Measurements from ENCODE around the gene MEGF9.
"Not testable (repeated sequence)": the region's sequence is repeated elsewhere in the genome, so short reads cannot be mapped to it uniquely, and the experiment has no call there.

Gene MEGF9

DNA sequence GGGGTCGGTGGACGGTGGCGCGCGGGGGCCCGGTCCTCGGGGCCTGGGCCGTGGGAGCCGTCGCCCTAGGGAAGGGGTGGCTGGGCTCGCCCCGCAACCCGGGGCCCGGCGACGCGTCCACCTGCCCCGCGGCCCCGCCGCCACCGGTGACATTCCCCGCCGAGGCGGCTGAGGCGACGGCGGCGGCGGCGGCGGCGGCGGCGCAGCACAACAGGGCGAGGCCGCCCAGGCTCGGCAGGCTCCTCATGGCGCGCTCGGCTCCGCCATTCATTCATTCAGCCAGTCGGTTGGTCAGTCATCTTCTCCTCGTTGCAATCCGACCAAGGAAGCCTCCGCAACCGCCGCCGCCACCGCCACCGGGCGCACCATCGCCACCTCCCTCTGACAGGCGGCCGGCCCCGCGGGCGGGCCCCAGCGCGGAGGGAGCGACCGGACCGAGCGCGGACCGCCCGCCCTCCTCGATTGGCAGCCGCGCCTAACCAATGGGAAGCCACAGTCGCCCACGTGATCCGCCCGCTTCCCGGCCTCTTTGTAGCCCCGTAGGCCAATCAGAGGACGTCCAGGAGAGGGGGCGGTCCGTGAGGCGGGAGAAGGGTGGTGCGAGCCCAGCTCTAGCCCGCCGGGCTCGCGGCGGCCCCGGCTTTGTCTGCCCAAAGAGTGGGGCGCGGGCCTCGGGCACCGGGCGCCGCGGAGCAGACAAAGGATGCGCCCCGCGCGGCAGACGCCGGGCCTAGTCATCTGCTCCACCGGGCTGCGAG is at the start of gene MEGF9:
MEGF9 (minus strand) TSS at position 383 of the 758 bp plus-strand sequence; CDS start at position 271, 112 bp downstream.
- DNase-seq (ENCODE audit: low read depth, low spot score), result peak; percentile 99

DNA sequence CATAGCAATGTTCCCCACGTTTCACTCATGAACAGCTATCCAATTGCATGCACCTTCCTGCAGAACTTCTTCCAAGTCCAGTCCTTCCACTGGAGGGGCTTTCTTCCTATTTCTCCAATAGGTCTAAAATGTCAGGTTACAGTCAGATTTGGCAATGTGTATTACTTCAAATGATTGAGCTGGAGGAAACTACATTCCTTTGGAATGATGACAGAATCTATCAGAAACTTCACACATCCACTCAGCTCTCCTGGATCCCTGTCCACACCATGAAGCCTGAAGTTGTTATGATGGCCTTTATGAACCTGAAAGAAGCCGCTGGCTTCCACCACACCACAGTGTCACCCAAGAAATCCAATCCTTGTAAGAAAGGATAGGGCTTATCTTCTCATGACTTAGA is 46.7 kb upstream of the MEGF9 start:
- DNase-seq (ENCODE audit: low read depth, low spot score), result peak; percentile 51

DNA sequence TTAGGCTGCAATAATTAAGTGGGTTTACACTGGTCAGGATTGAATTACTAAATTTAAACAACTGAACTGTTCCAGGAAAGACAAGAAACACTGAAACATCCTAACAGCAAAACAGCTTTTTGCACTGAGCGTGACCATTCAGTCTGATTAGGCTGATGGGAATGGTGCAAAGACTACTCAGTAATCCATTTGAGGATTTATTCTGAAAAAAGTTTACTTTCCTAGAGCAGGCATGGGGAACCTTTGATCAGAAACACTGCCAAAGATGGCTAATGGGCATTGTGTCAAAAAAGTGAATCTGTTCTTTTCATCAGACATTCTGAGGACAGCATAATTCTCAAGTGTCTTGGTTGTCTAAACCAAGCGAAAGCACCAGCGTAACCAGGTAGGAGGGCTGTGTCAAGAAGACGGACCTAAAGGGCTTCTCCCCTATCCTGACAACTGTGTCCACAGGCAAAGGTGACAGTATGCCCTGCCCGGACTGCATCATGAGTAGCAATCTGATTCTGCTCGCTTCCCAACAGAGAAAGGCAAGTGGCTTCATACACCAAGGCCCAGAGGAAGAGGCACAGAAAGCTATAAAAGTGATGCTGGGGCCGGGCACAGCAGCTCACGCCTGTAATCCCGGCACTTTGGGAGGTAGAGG is 45.6 kb upstream of the MEGF9 start:
- no peak for DNase-seq (ENCODE audit: low read depth, low spot score)

DNA sequence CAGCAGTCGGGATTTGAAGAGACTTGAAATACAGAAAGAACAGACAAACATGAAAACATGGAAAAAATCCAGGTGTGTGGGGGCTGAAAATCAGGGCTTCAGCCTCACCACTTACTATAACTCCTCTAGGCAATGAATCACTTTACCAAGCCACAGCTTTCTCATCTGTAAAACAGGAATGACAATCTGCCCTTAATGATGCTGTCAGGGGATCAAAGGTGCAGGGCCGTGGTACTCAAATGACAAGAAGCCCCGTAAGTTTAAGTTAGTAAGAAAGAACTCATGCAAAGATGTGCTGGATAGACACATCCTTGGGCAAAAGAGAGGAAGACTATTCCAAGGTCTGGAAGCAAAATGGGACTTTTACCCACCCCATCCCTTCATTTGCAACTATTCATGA is 44.3 kb upstream of the MEGF9 start:
- no peak for DNase-seq (ENCODE audit: low read depth, low spot score)

DNA sequence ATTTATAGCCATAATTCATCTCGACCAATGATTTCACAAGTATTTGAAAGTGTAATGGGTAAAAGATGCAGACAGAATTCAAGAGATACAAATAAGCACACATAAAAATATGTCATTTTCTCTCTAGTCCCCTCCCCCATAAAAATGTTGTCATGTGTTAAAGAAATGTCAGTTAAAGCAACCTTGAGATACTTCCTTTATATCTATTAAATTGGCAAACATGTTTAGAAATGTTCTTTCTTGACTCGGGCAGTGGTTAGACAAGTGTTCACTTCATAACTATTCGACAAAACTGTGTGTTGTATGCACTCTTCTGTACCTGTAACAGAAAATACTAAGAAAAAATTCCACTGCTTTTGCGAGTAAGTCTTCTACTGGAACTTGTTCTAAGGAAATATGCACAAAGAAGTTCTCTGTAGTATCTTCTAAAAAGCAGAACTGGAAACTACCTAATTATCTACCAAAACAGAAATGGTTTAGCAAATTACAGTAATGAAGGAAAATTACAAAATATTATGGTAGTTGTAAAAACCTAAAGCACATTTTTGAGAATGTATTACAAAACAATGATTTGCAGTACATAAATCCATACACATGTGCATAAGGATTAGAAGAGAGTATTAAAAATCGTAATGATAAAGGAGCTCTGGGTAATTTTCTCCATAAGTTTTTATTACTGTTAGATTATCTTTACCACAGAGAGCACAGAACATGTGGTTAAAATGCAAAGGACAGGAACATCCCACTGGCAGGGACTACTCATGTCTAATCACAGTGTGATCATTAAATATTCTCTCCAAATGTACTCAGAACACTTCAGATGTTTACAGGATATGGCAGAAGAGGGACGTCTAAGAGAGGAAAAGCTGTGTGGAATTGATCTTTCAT is 43.0 kb upstream of the MEGF9 start:
- no peak for DNase-seq (ENCODE audit: low read depth, low spot score)

DNA sequence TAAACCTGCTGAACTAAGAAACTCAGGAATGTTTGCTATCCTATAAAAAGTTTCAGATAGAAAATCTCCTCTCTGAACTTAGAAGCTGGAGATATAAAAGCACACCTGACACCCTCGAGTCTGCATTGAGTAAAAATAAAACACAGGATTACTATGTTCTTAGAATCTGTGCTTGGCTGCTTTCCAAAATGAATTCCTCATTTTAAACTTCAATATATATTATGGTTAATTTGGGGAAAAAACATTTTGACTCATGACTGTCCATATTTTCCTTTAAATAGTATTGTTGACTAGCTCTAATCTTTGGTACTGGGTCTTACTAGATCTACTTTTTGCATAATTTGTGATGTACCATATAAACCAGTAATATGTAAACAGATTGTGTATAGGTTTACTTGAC is 42.3 kb upstream of the MEGF9 start:
- no peak for DNase-seq (ENCODE audit: low read depth, low spot score)

DNA sequence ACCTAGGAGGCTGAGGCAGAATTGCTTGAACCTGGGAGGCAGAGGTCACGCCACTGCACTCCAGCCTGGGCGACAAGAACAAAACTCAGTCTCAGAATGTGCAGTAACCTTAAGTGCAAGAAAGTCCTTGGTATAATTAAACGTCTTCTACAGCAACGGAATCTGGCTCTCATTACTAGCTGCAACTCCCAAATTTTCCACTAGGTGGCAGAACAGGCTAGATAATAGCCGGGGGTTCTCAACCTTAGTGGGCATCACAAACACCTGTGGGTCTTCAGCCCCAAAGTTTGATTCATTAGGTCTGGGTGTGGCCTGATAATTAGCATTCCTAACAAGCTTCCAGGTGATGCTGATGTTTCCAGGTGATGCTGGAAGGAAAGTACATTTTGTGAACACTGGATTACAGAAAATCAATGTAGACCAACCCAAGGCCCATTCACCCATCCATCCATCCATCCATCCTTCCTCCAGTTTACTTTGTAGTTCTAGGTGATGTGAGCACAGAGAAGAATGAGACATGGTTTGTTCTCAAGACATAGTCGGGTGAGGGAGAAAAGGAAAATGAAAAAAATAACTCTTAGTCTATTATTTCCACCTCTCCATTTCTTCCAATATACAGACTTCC is 41.7 kb upstream of the MEGF9 start:
- DNase-seq (ENCODE audit: low read depth, low spot score), result peak; percentile 72

DNA sequence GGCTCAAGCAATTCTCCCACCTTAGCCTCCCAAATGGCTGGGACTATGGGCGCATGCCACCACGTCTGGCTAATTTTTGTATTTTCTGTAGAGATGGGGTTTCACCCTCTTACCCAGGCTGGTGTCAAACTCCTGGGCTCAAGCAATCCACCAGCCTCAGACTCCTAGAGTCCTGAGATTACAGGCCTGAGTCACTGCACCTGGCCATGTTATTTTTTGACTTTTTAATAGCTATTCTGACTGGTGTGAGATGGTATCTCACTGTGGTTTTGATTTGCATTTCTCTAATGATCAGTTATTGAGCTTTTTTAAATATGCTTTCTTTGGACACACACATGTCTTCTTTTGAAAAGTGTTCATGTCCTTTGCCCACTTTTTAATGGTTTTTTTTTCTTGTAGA is 40.8 kb upstream of the MEGF9 start:
- no peak for DNase-seq (ENCODE audit: low read depth, low spot score)

DNA sequence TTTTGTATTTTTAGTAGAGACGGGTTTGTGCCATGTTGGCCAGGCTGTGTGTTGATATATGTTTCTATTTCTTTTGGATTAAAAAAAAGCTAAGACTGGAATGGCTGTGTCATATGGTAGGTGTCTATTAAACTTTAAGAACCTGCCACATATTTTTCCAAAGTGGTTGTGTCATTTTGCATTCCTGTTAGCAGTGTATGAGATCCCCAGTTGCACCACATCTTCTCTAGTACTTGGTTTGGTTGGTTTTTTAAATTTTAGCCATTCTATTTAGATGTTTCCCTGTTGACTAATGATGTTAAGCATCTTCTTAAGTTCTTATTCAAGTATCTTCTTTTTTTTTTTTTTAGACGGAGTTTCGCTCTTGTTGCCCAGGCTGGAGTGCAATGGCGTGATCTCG is 36.2 kb upstream of the MEGF9 start:
- DNase-seq (ENCODE audit: low read depth, low spot score), result no peak

DNA sequence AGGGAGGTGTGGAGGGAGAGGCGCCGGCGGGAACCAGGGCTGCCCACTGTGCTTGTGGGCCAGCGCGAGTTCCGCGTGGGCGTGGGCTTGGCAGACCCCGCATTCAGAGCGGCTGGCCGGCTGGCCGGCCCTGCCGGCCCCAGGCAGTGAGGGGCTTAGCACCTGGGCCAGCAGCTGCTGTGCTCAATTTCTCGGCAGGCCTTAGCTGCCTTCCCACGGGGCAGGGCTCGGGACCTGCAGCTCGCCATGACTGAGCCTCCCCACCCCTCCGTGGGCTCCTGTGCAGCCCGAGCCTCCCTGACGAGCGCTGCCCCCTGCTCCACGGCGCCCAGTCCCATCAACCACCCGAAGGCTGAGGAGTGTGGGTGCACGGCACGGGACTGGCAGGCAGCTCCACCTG is 32.1 kb upstream of the MEGF9 start:
- DNase-seq (ENCODE audit: low read depth, low spot score), result not testable (repeated sequence)

DNA sequence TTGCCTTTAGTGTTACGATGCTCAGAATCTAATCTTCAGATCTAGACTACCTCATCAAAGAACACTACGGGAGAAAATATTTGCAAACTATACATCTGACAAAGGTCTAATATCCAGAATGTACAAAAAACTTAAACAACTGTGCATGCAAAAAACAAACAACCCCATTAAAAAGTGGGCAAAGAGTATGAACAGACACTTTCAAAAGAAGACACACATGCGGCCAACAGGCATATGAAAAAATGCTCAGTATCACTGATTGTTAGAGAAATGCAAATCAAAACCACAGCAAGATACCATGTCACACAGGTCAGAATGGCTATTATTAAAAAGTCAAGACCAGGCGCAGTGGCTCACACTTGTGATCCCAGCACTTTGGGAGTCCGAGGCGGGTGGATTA is 31.0 kb upstream of the MEGF9 start:
- no peak for DNase-seq (ENCODE audit: low read depth, low spot score)

DNA sequence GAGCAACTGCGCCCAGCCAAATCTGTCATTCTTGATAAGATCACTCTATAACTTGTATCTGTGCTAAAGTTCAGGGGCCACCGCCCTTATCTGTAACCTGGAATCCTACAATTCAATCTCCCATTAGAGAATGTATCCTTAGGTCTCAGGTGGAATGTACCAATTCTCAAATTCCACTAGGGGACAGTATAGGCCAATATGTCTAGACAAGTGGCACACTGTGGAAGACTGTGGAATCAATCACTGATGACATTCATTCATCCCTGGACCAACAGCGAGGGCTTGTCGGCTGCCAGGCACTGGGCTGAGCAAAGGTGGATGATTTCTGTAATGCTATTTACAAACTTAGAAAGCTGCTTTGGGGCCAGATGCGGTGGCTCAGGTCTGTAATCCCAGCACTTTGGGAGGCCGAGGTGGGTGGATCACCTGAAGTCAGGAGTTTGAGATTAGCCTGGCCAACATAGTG is 28.7 kb upstream of the MEGF9 start:
- DNase-seq (ENCODE audit: low read depth, low spot score), result peak; percentile 33

DNA sequence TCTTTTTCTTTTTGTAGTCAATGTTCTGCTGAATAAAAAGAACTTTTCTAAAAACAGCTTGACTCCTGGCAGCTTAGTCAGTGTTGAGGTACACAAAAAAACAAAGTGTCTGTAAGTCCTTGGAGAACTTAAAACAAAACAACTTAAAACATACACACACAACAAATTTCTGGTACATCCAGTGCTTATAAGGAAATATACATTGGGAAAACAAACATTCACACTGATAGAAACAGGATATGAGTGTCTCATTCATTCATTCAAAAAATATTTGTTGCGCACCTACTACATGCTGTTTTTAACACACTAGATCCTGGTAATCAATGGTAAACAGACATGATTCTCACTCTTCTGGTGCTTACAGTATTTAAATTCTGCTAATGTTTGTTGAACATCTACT is 27.4 kb upstream of the MEGF9 start:
- no peak for DNase-seq (ENCODE audit: low read depth, low spot score)

DNA sequence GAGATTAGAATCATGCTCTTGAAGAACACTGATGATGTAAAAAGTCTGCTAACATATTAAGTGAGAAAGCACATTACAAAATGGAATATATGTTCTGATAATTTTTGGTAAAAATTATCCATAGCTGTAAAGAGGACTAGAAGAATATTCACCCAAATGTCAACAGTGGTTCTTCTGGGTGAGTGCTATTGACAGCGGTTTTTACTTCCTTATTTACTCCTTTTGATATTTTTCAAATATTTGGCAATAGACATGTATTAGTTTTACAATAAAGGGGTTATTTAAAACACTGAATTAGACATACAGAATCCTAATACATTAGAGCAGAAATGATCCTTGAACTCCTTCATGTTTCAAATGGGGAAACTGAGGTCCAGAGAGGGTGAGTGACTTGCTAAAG is 26.9 kb upstream of the MEGF9 start:
- no peak for DNase-seq (ENCODE audit: low read depth, low spot score)

DNA sequence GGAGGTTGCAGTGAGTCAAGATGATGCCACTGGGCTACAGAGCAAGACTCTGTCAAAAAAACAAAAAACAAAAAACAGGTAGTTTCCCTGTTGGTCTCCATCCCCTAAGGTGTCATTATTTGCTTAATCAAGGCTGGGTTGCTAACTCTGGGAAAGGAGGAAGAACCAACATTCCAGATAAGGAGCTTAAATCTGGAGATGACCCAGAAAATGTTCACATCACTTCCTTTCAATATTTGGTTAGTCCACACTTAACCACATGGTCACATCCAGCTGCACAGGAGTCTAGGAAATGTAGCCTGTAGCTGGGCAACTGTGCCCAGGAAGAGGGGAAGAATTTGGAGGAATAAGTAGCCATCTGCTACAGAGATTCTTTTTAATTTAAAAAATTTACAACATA is 25.9 kb upstream of the MEGF9 start:
- DNase-seq (ENCODE audit: low read depth, low spot score), result no peak

DNA sequence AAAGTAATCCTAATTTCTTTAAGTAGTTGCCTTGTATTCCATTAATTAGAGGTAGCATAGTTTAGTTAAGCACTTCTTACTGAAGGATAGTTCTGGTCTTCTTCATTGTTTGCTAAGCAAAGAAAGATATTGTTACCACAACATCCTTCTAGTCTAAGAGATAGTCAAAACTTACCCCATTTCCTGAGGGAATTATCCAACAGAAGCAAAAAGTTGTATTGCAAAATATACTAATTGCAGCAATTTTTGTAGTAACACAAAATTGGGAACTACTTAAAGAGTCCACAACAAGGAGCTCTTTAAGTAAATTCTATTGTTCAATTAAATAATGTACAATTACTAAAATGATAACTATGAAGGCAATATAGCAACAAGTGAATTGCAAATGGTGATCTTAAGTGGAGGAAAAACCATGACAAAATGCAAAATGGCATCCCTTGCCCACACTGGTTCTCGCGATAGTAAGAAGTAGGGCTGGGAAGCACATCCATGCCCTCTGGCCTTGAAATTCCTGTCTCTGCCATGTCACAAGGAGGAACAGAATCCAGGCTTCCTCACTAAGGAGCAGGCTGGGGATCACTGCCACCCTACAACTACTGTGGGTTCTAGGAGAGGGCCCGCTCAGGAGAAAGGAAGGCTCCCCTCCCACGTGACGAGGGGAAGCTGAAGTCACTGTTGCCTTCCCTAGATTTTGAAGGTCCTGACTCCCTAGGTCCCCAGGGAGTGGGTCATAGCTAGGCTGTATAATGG is 23.3 kb upstream of the MEGF9 start:
- DNase-seq (ENCODE audit: low read depth, low spot score), result no peak

DNA sequence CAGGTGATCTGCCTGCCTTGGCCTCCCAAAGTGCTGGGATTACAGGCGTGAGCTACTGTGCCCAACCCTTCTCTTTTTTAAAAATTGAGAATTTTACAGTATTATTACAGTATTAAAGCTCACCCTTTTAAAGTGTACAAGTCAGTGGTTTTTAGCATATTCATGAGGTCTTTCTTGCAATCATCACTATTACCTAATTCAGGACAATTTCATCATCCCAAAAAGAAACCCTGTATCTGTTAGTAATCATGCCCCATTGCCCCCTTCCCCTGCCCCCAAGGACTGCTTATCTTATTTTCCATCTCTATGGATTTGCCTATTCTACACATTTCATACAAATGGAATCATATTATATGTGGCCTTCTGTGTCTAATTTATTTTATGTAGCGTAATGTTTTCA is 22.6 kb upstream of the MEGF9 start:
- no peak for DNase-seq (ENCODE audit: low read depth, low spot score)

DNA sequence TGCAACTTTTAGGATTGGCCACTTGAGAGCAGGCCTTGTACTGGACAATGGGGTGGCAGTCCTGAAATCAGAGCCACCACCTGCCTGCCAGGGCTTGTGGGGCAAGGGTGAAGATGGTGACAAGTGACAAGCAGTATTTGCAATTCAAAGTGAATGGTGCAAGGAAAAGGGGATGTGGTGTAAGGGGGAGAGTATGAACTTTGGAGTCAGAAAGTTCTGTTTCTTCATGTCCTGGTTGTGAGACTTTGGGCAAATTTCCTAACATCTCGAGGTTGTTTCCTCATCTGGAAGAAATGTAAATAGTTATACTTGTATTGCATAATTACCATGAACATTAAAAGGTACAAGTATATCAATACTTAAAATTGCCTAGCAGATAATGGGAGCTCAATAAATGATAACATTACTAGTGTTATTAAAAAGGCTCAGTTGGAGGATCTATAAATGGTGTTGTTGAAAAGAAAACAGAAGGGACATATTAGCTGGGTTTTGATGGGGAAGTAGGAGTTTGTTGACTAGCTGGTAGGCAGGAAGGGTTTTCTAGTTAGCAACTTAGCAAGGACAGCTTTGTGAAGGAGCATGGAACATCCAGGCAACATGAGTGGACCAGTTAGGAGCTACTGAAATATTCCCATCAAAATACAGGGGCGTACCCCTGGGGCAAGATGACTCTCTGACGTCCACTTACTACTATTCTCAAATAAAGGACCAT is 21.3 kb upstream of the MEGF9 start:
- no peak for DNase-seq (ENCODE audit: low read depth, low spot score)

DNA sequence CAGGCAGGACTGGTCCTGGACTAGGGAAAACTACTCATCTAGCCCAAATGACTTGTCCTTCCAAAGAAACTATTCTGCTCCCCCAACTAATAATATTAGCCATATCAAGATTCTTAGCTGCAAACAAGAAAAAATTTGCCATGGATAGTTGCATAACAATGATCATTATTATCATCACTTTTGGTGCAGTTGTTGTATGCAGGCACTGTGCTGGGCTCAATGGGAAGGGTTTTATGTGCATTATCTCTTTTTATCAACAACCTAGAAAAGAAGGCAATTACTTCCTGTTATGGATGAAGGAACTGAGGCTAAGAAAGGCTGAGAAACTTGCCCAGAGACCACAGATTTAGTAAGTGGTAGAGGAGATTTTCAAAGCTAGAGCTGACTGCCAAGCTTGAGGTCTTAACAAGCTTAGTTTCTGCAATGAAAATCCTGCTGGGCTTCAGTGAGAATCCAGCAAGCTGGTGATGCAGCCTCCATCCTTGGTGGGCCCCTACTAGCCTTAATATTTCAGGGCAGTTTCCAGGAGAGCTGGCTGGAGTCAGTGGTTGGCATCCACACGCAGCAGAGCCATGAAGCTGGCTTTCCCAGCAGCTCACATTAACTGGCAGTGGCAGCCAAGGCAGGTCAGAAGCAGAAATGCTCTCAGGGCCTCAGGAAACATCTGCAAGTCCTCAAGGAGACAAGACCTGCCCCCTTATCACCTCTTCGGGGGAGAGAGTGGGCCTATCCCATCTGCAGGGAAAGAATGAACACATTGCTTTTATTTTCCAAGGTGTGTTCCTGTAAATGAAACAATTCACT is 20.5 kb upstream of the MEGF9 start:
- DNase-seq (ENCODE audit: low read depth, low spot score), result peak; percentile 14

DNA sequence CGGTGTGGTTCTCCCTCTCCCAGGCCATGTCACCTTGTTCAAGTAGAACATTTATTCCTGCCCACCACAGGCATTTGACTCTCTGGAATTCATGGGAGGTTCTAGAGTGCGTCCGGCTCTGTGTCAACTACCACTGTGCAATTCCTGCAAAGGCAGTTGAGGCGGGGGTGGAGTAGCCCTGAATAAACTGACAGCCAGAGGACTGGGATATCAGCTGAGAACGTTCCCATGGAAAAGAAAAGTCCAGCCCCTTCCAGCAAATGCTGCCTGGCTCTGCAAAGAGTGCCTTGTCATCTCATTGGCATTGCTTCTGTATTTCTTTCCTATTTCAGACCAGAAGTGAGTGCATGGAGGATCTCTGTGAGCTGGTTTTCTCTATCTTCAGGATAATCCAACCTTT is 18.9 kb upstream of the MEGF9 start:
- peak; percentile 86 for DNase-seq (ENCODE audit: low read depth, low spot score)
